K562 (cell line): ENCODE measurements around the gene HES3. TPM values are rescaled to one million over a fixed set of nuclear protein-coding genes. Genes with fewer than 3 reads are reported as not detected.

ENCODE experiments used
- COPS2 ChIP-seq: fragments of 450-650 bp; conservative IDR thresholded peaks from 2 replicates; pipeline ENCODE4 v1.6.1; 2016; ENCODE audit warnings: mild to moderate bottlenecking, moderate library complexity
- CTCF ChIP-seq, 3 experiments: IDR thresholded peaks in 2 of 3; conservative IDR thresholded peaks in 1 of 3; 2 replicates each; pipeline ENCODE4 v1.5.1; 2011 to 2012; ENCODE audit warnings: low read length in 3 of 3, mild to moderate bottlenecking in 3 of 3, control low read depth in 2 of 3, improper control_type of control experiment in 1 of 3, inconsistent platforms in 1 of 3, low read depth in 1 of 3, mixed read lengths in 1 of 3, moderate library complexity in 1 of 3; ENCODE audit not compliant: insufficient read depth in 2 of 3
- MCM3 ChIP-seq: fragments of 450-650 bp; IDR thresholded peaks from 2 replicates; pipeline ENCODE4 v1.6.1; 2016
- MIER1 ChIP-seq: fragments of 450-650 bp; IDR thresholded peaks from 2 replicates; pipeline ENCODE4 v1.6.1; 2016; ENCODE audit warnings: antibody characterized with exemption, mild to moderate bottlenecking, low read depth
- NR4A1 ChIP-seq, 2 experiments: fragments of 250-450 bp in 1 of 2; fragments of 450-650 bp in 1 of 2; sonication (Bioruptor Pico) in 1 of 2; IDR thresholded peaks; 2 replicates each; pipeline versions ENCODE4 v1.4.0 to v1.6.1; 2016 to 2020; ENCODE audit warnings: mild to moderate bottlenecking in 2 of 2, missing compliant biosample characterization in 1 of 2, missing genetic modification characterization in 1 of 2, moderate library complexity in 1 of 2
- POLR2AphosphoS5 ChIP-seq: IDR thresholded peaks from 2 replicates; pipeline ENCODE4 v1.6.1; 2011; ENCODE audit warnings: mild to moderate bottlenecking, low read depth, low read length, moderate library complexity; ENCODE audit not compliant: control insufficient read depth, insufficient read depth
- RNF2 ChIP-seq: sonication (generic); IDR thresholded peaks from 2 replicates; pipeline ENCODE4 v1.6.1; 2016
- ZC3H4 ChIP-seq: sonication (generic); formaldehyde crosslinking; IDR thresholded peaks from 2 replicates; pipeline ENCODE4 v1.9.0; 2021; ENCODE audit warnings: missing genetic modification reagents, borderline replicate concordance
- ZNF134 ChIP-seq: fragments of 250-450 bp; sonication (Bioruptor Pico); conservative IDR thresholded peaks from 2 replicates; pipeline ENCODE4 v1.4.0; 2020
- polyA plus RNA-seq, 8 experiments: library from polyadenylated mRNA; depleted of rRNA in 4 of 8; stranded (reverse) in 5 of 8; unstranded in 3 of 8; fragments of >200 nt; fragmentation: Nextera tagmentation in 2 of 8; fragmentation: Illumina TruSeq in 1 of 8; extraction: Ambion mirVana in 2 of 8; extraction: Trizol in 1 of 8; gene quantifications; 2 replicates each; pipeline versions ENCODE4 v1.2.1 to v1.2.3, GENCODE V29; 2011 to 2014; ENCODE audit warnings: inconsistent platforms in 1 of 8, missing spikeins in 1 of 8
- total RNA-seq, 7 experiments: library from RNA; depleted of rRNA in 6 of 7; stranded (reverse); fragments of >200 nt in 6 of 7; fragmentation: Illumina TruSeq in 2 of 7; extraction: Trizol in 2 of 7; gene quantifications; 2 replicates each; pipeline versions ENCODE4 v1.2.1 to v1.2.3, GENCODE V29; 2011 to 2021; ENCODE audit warnings: low replicate concordance in 1 of 7

HES3 gene
- total and polyA plus RNA-seq, 9 of the 15 experiments (the other 6 are each of a cell fraction or from before 2014, with no cell fraction given): not detected

DNA sequence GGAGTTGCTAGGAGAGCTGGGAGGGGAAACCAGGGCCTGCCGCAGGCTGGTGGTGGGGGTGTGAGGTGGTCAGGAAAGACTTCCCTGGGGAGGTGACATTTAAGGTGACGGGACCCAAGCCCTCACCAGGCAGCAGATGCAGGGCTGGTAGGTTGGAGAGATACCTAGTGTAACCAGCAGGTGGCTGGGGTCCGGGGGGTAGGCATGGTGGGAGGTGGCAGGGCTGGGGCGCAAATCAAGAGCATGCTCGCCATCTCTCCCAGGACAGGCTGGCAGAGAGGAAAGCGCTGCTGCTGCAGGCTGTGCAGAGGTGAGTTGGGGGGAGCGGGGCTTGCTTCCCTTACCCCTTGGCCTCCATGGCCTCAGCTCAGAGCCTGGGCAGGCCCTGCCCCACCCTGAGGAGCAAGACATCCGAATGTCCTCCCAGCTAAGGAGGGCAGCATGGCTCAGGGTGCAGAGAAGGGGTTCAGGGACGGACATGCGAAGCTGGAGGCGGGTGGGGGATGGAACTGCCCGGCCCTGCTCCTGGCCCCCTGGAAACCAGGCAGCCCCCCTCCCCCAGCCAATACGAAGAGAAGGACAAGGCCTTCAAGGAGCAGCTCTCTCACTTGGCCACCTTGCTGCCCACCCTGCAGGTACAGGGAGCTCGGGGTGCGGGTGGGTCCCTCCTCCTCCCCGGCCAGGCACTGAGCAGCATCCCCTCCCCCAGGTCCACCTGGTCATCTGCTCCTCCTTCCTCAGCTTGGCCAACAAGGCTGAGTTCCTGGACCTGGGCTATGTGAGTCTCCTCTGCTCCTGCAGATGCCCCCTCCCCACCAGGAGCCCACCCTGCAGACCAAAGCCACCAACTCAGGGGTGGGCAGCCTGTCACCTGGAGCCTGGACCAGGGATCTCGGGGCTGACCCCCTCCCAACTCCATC is 34.1 kb upstream of the HES3 start (continued):
- peak; percentile 36 to 48 (median 41); a peak in 5 of 6 replicates for TF ChIP-seq CTCF (IDR thresholded peaks at IDR 0.05 in 2 of 3, conservative IDR thresholded peaks at IDR 0.05 in 1 of 3; ENCODE audit: insufficient read depth in 2 of 3, low read depth in 1 of 3, low read length in 3 of 3)
- no peak for TF ChIP-seq MCM3
- TF ChIP-seq MIER1: 0 out of 2 replicates have a peak, but pooled peaks have one; percentile 30
- TF ChIP-seq ZNF134 (CRISPR knock-in tag): no peak
- TF ChIP-seq NR4A1 (CRISPR knock-in tag; IDR thresholded peaks at IDR 0.05): no peak
- no peak for TF ChIP-seq NR4A1 (tag; IDR thresholded peaks at IDR 0.05)
- no peak for TF ChIP-seq POLR2AphosphoS5
- TF ChIP-seq ZC3H4 (CRISPR knock-in tag): 0 out of 2 replicates have a peak, but pooled peaks have one; percentile 36
- TF ChIP-seq COPS2: no peak
- no peak for TF ChIP-seq RNF2
